SK-N-DZ (cell line): ENCODE data around the gene PTOV1.

Experiments used
- small RNA-seq, 2 experiments: library from RNA; depleted of rRNA; stranded (forward); fragments of <200 nt; gene quantifications; one replicate each; pipeline ENCODE3, GENCODE V24; 2014

PTOV1 gene

Small RNAs within 50 kb of the gene (small RNA-seq; reads per million reads assigned to genes)
- gene MIR4749 = 0 reads per million in 2 experiments
